Activated B cell treated with CpG ODN at 0.5 μM for 24 hours (primary cell): ENCODE data around the gene SCAMP1. TPM values are rescaled to one million over a fixed set of nuclear protein-coding genes. Genes with fewer than 3 reads are reported as not detected.
A peak's percentile ranks its signal among the peaks of the same experiment; 100 is the strongest.

ENCODE experiments used
- ATAC-seq: fragments of 200-7000 bp; cut with Tn5 transposase; one replicate; pipeline ENCODE4 v1.10.0; 2021; ENCODE audit warnings: low read depth, mild to moderate bottlenecking, moderate library complexity
- CTCF ChIA-PET: fragments of 350-600 bp; sonication (Branson Sonifier 250); formaldehyde crosslinking; loops from one replicate; lab custom pipeline; 2021; ENCODE audit warnings: antibody characterized with exemption; lab: Charles Lee
- POLR2A ChIA-PET: fragments of 350-600 bp; sonication (Branson Sonifier 250); formaldehyde crosslinking; loops from one replicate; lab custom pipeline; 2021; ENCODE audit warnings: antibody characterized with exemption; lab: Charles Lee
- DNase-seq: peaks from one replicate; pipeline ENCODE4 v3.0.0; 2022
- H3K27ac Mint-ChIP-seq: one replicate; pipeline ENCODE4 v1.8.0; 2020; ENCODE audit warnings: mixed read lengths
- H3K27me3 Mint-ChIP-seq: one replicate; pipeline ENCODE4 v1.8.0; 2021; ENCODE audit warnings: mixed read lengths
- H3K36me3 Mint-ChIP-seq: one replicate; pipeline ENCODE4 v1.8.0; 2021; ENCODE audit warnings: low read depth, mixed read lengths
- H3K4me1 Mint-ChIP-seq: one replicate; pipeline ENCODE4 v1.8.0; 2021; ENCODE audit warnings: mixed read lengths
- H3K4me3 Mint-ChIP-seq: one replicate; pipeline ENCODE4 v1.8.0; 2020; ENCODE audit warnings: mild to moderate bottlenecking, mixed read lengths
- H3K9me3 Mint-ChIP-seq: one replicate; pipeline ENCODE4 v1.8.0; 2020; ENCODE audit warnings: mixed read lengths
- CTCF ChIP-seq: fragments of 200-600 bp; IDR thresholded peaks from one replicate; pipeline ENCODE4 v1.8.0; 2022; ENCODE audit warnings: antibody characterized with exemption, mild to moderate bottlenecking
- intact Hi-C: fragments of 100-400 bp; cut with micrococcal nuclease; formaldehyde crosslinking; loops from one replicate; pipeline ENCODE4 v1.15.1; 2024
- total RNA-seq: library from RNA; stranded (reverse); gene quantifications from 2 replicates; pipeline ENCODE4 v1.2.3, GENCODE V29; 2022

The SCAMP1 gene
- total RNA-seq, 1 donor from 2014 or later: 9.6 TPM

GRCh38 chr5:78509884-78510769, 149.7 kb downstream of the SCAMP1 start:
- ATAC-seq: peak; percentile 82
- Mint-ChIP-seq H3K4me3 (peak overlapping the region; percentile 76), H3K36me3 (peaks cover 20% of the 10 kb centered on the region), H3K27ac (no peak overlapping the region), H3K27me3 (no peaks in the 10 kb centered on the region), H3K9me3 (peaks cover 1% of the 10 kb centered on the region), H3K4me1 (peaks cover 27% of the 10 kb centered on the region)
- intact Hi-C loops: loop anchor here (2.0 kb wide), 1 partner anchor 27 kb away; no protein-coding TSS in a partner anchor
- no peak for TF ChIP-seq CTCF
- DNase-seq: peak; percentile 49
- ChIA-PET CTCF (interaction anchor here (1.4 kb wide), 1 partner anchor 42 kb away, joined by 4 read pairs; no protein-coding TSS in a partner anchor), POLR2A (no interaction called here)

- intact Hi-C loops: loop anchor here (2.0 kb wide), 1 partner anchor 29 kb away; no protein-coding TSS in a partner anchor
- ChIA-PET POLR2A (no interaction called here), CTCF (interaction anchor here (0.5 to 1.6 kb wide), 4 partner anchors 10 to 401 kb away, joined by 3 to 4 read pairs (median 4); no protein-coding TSS in a partner anchor)
- H3K36me3 Mint-ChIP-seq: peaks cover 20% of the 10 kb centered on the region
- no peak overlapping the region for H3K4me3 Mint-ChIP-seq
- peaks cover 27% of the 10 kb centered on the region for H3K4me1 Mint-ChIP-seq
- H3K27me3 Mint-ChIP-seq: no peaks in the 10 kb centered on the region
- DNase-seq (no peak), ATAC-seq (no peak)
- H3K9me3 Mint-ChIP-seq: peaks cover 1% of the 10 kb centered on the region
- H3K27ac Mint-ChIP-seq: no peak overlapping the region
- no peak for TF ChIP-seq CTCF
Measured at GRCh38 chr5:78511121-78511906, 150.9 kb downstream of the SCAMP1 start.

GRCh38 chr5:78512435-78512834, 152.0 kb downstream of the SCAMP1 start:
- intact Hi-C loops: no loop called here
- no peak for DNase-seq
- peaks cover 27% of the 10 kb centered on the region for H3K4me1 Mint-ChIP-seq
- POLR2A ChIA-PET: no interaction called here
- H3K27ac Mint-ChIP-seq: no peak overlapping the region
- no peak overlapping the region for H3K4me3 Mint-ChIP-seq
- ATAC-seq: no peak
- H3K27me3 Mint-ChIP-seq: no peaks in the 10 kb centered on the region
- TF ChIP-seq CTCF: no peak
- CTCF ChIA-PET: interaction anchor here (1.0 to 1.6 kb wide), 2 partner anchors 11 to 21 kb away, joined by 3 to 4 read pairs; no protein-coding TSS in a partner anchor
- peaks cover 17% of the 10 kb centered on the region for H3K36me3 Mint-ChIP-seq
- peaks cover 1% of the 10 kb centered on the region for H3K9me3 Mint-ChIP-seq

DNA sequence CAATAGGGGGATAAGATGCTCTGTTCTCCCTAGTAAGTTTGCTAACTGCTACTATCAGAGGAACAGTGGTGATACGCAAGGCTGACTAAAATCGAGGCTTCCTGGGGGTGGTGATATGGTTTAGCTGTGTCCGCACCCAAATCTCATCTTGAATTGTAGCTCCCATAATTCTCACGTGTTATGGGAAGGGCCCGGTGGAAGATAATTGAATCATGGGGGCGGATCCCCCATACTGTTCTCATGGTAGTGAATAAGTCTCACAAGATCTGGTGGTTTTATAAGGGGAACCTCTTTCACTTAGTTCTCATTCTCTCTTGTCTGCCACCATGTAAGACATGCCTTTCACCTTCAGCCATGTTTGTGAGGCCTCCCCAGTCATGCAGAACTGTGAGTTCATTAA, 153.0 kb downstream of the SCAMP1 start:
- Mint-ChIP-seq H3K4me1 (peaks cover 27% of the 10 kb centered on the region), H3K27ac (no peak overlapping the region), H3K36me3 (peaks cover 17% of the 10 kb centered on the region), H3K9me3 (peaks cover 1% of the 10 kb centered on the region), H3K4me3 (no peak overlapping the region), H3K27me3 (no peaks in the 10 kb centered on the region)
- DNase-seq (no peak), ATAC-seq (no peak)
- intact Hi-C loops: no loop called here
- TF ChIP-seq CTCF: no peak
- ChIA-PET CTCF (no interaction called here), POLR2A (no interaction called here)
